HEK293T (cell line): Measurements from ENCODE around the gene SERTM1.

Experiments
- ELF4 ChIP-seq: fragments of 450-650 bp; IDR thresholded peaks from 2 replicates; pipeline ENCODE4 v1.6.1; 2017; ENCODE audit warnings: antibody characterized with exemption
- FOXM1 ChIP-seq: fragments of 450-650 bp; IDR thresholded peaks from 2 replicates; pipeline ENCODE4 v1.6.1; 2017; ENCODE audit warnings: mild to moderate bottlenecking, borderline replicate concordance
- LEF1 ChIP-seq: fragments of 450-650 bp; IDR thresholded peaks from 2 replicates; pipeline ENCODE4 v1.6.1; 2017; ENCODE audit warnings: mild to moderate bottlenecking, borderline replicate concordance

GRCh38 chr13:36717966-36718545 is 44.2 kb downstream of the SERTM1 start:
- TF ChIP-seq ELF4 (no peak), LEF1 (no peak), FOXM1 (no peak)
